HG03439 (cell line): Measurements from ENCODE around the gene RASAL1.

Experiments
- ATAC-seq: cut with Tn5 transposase; IDR thresholded peaks from one replicate; pipeline ENCODE4 v1.9.1; 2021; ENCODE audit warnings: mild to moderate bottlenecking, moderate library complexity; ENCODE audit not compliant: unreplicated experiment

RASAL1 gene

DNA sequence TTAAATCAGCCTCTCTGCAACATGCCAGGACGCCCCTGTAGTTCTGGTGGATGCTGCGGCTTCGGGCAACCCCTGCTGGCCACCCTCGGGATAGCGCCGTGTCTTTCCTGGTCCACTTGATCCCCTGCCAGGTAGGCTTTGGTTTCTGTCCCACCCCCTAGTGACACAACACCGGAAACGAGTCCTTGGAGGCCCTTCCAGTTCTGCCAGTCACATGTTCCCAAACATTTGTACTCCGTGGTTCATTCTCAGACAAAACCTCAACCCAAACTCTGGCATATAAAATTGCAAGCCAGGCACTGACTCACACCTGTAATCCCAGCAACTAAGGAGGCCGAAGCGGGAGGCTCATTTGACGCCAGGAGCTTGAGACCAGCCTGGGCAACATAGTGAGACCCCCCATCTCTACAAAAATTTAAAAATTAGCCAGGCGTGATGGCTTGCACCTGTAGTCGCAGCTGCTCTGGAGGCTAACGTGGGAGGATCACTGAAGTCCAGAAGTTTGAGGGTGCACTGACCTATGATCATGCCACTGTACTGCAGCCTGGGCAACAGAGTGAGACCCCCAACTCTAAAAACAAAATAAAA, 37.0 kb downstream of the RASAL1 start:
- peak; percentile 59 for ATAC-seq

DNA sequence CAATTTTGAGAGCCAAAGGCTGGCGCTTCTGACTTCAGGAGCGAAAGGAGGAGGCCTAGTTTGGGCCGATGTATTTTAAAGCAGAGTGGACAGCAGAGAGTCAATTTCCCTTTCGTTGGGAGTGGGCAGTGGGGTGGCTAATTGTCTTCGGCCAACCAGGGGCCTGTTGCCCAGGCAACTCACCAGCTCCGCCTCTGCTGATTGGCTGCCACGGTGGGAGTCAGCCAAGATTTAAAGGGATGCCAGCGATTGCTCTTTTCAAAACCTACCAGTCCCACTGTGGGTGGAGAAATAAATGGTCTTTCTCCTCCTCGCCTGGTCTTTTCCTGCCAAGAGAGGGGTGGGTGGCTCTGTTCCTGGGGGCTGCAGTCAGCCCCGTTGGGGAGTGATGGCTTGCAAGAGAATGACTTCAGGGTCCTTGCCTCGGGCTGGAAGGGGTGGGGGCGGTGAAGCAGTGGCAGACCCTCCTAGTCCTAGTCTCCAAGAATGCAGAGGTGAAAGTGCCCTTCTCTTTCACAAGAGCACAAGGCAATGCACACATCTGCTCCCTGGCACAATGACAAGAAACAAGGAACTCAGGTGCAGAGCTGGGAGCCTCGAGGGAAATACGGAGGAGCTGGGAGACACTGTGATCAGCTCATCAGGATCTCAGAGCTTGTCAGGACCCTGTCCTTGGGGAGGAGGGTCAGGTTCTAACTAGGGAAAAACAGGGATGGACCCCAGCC, 37.7 kb downstream of the RASAL1 start:
- peak; percentile 9 for ATAC-seq

DNA sequence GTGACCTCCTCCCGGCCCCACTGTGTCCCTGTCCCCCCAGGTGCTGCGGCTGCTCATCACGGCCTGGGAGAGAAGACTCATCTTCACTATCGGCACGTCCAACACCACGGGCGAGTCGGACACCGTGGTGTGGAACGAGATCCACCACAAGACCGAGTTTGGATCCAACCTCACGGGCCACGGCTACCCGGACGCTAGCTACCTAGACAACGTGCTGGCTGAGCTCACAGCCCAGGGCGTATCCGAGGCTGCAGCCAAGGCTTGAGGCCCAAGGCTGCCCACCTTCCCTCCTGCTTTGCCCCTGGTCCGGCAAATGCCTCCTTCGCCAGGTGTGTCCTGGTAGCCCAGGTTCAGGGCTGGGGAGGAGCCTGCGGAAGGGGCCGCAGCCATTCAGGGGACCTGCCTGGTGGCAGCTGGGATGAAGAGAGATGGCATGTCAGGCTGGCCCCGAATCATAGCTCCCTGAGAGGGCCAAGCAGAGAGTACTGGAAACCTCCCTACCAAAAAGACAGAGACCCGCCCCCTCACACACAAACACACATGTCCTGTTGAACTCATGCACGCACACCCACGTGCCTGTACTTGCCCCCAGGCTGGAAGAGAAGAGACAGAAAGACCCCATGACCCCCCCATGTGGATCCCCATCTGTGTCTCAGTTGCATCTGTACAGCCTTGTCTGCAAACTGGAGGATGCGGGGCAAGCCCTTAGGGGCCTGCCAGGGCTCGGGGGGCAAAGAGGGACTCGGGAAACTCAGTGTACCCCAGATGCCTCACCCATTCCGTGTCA, 38.7 kb downstream of the RASAL1 start:
- no peak for ATAC-seq

DNA sequence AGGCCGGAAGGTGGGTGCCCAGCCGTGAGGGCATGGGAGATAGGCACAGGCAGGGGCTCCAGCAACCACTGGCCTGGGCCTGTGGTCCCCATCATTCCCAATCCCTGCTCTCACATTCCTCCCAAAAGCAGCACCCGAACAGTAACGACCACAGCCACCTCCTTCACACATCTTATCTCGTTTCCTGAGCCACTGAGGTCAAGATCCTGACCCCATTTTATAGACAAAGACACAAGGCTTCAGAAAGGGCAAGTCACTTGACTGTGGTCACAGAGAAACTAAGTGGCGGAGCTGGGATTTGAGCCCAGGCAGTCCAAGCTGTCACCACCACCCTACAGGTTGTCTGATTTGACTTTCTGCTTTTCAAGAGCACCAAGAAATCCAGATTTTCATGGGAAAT, 40.2 kb downstream of the RASAL1 start:
- ATAC-seq: no peak

DNA sequence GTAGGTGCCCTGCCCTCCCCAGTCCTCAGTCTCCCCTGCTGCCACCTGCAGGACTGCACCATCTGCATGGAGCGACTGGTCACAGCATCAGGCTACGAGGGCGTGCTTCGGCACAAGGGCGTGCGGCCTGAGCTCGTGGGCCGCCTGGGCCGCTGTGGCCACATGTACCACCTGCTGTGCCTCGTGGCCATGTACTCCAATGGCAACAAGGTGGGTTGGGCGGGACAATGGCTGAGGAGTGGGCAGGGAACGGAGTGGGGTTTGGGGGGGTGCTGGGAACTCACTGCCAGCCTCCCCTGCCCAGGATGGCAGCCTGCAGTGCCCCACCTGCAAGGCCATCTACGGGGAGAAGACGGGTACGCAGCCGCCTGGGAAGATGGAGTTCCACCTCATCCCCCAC, 40.8 kb downstream of the RASAL1 start:
- no peak for ATAC-seq

DNA sequence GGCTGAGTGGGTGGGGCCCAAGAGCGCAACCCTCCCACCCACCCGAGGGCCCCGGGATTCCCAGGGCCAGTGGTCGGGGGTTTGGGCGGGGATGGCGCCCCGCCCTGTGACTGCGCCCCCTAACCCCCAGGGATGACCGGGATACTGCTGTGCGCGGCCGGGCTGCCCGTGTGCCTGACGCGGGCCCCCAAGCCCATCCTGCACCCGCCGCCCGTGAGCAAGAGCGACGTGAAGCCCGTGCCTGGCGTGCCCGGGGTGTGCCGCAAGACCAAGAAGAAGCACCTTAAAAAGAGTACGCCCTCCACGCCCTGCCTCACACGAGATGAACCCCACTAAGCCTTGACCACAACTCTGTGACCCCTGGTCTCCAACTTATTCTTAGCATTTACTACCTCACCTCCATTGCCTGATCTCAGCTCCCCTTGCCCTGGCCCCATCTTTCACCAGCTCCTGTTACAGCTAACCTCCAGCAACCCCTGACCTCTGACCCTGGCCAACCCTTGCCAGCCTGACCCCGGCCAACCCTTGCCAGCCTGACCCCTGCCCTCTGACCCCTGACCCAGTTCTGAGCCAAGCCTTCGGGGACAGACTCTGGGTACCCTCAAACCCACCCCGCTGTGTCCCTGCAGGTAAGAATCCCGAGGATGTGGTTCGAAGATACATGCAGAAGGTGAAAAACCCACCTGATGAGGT, 42.0 kb downstream of the RASAL1 start:
- ATAC-seq: no peak

DNA sequence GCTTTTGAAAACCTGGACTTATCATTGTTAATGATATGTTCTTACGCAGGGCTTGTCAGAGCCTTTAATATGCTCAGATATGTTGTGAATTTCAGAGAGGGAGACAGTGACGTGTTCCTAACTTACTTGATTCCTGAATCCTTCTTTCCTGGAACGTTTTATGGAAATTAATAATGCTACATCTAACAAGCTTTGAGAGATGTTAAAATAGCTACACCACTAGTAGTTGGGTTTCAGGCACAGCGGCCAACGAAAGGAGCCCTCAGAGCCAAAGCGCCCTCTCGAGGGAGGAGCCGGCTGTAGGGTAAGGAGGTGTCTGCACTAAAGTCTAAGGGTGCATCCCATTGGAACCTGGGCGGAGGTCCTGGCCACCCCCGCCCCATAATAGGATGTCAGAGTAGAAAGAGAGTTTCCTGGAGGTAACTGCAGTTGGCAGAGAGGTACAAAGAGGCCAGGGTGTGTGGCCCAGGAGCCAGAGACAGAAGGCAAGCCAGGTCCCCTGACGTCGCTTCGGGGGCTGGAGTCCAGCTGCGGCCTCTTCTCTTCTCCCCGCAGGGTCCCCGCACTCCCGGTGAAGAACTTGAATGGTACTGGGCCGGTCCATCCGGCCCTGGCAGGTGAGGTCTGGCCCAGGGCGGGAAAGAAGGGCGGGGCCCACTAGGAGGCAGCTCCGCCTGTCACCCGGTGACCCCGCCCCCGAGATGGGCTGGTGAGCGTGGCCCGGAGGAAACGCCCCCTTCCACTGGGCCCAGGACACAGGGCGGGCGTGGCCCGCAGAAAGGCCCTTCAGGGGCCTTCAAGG, 42.8 kb downstream of the RASAL1 start:
- ATAC-seq: no peak

DNA sequence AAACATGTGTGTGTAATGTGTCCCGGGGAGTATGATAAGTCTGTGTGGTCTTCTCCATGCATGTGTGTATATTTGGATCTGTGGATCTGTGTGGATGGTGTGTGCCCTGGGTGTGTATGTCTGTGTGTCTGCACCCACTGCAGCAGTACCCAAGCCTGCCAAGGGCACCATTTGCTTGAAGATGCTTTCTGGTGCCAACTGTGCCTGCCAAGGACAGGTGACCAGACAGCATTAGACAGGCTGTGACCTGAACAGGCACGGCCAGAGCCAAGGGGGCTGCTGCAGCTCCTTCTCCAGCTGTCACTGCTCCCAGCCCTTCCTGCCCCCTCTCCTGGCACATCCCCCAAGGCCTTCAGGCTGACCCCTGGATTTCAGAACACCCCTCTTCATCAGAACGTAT, 44.1 kb downstream of the RASAL1 start:
- no peak for ATAC-seq

DNA sequence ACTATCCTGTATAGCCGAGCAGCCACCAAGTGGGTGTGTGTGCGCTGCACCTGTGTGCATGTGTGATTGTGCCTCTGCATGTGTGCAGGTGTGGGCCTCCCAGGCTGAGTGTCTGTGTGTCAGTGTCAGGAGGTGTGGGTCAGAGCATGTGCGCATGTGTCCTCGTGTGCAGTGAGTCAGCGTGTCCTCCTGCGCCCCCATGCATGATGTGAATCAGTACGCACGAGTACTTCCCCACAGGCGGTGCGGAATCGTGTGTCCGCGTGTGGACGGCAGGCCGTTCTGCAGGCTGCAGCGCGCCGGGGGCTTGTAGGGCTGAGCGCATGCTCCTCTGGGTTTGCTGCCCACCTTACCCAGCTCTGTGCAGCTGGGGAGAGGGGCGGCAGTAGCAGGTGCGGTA, 44.8 kb downstream of the RASAL1 start:
- ATAC-seq: no peak

DNA sequence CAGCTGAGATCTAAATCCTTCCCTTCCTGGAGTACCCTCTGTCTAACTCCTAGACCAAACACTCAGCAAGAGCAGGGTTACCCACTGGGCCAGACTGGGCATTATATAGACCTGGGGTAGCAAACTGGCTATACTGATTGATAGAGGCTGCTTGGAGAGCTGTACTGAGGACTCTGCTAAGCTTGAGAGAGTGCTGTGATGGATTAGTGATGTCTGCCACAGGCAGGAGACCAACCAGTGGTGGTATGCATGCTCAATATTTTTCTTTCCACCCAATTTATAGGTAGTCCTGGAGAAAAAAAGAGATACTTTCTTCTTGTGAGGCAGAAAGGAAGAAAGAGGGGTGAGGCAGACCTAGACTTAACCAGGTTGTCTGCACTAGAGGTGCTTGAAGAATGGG, 45.7 kb downstream of the RASAL1 start:
- no peak for ATAC-seq

DNA sequence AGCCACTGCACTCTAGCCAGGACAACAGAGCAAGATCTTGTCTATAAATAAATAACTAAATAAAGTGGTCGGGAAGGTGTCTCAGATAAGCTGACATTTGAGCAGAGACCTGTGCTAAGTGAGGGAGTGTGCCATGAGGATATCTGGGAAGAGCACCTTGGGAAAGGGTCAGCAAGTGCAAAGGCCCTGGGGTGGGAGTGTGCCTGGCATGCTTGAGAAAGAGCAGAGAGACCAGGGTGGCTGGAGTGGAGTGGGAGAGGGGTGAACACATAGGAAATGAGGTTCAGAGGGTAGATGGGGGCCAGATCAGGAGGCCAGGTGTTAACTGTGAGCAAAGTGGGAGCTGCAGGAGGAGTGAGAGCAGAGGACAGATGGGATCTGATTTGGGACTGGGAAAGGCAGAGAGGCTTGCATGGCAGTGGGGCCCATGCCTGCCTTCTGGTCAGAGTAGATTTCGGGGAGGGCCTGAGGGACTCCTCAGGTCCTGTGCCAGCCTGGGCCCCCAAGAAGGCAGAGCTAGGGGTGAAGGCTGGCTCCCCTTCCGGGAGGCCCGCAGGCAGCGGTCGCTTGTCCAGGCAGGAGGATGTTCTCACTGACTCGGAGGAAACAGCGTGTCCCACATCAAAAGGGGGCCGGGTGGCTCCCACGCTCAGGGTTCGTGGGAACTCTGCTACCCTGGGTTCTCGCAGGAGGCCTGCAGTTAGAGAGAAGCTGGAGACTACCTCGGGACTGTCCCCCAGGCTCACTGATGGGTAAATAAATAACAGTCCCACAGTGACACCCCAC, 46.4 kb downstream of the RASAL1 start:
- no peak for ATAC-seq

DNA sequence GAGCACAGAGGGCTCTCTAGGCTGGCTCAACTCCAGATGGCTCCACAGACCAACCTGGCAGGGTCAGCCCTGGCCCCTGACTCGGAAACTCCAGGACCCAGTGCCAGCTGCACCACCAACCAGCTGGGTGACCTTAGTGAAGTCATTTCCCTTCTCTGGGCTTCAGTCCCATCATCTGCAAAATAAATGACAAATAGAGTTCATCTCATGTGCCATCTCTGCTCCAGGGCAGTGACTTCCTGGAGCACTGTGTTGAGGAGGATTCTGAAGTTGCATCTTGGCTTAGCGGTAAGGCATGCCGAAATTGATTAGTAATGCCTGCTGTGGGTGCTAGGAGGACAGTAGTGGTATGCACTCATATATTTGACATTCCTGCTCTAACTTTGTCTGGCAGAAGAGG, 47.5 kb downstream of the RASAL1 start:
- no peak for ATAC-seq

DNA sequence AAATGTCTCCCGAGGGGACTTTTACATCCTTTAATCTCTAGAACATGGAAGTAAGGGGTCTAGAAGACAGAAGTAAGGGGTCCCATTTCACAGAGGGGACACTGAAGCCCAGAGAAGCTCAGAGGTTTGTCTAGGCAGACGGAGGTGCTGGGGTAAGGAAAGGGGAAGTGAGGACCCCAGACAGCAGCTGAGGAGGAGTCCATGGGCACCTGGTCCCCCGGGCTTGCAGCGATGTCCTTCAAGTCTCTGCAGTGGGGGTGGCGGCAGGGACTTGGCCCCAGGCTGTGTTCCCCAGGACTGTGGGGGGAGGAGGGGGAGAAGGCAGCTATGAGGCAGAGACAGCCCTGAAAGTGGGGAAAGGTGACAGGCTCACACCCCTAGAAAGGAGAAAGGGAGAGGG, 48.4 kb downstream of the RASAL1 start:
- no peak for ATAC-seq

DNA sequence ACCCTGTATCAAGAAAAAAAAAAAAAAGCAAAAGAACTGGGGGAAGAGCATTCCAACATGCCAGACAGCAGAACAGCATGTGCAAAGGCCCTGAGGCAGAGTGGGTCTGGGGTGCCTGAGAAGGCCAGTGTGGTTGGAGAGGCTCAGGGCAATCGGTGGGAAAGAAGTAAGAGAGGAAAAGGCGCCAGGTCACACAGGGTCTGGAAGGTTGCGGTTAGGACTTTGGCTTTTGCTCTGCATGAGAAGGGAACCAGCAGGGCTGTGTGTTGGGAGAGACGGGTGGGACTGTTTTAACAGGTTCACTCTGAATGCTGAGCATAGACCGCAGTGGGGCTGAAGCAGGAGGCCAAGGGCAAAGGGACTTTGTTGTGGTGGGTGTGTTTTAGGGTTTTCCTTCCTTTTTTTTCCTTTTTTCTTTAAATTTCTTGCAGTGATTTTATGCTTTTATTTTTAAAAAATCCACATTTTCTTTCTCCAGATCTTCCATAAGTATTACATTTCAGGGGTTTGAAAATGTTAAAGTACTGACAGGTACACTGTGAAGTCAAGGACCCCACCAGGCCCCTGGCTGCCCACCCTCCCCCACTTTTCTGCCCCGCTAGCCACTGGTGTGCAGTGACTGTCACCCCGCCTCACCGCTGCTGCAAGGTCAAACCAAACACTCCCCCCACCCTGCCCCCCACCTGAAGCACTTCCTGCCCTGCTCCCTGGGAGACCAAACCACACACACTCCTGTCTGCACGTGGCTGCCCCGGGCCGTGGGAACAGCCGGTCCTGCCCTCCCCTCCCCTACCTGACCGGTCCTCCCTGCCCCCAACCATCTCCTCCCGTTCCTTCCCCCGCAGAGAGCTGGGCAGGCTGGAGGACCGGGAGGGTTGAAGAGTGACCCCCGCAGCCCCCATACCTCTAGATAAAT, 49.1 kb downstream of the RASAL1 start:
- no peak for ATAC-seq

DNA sequence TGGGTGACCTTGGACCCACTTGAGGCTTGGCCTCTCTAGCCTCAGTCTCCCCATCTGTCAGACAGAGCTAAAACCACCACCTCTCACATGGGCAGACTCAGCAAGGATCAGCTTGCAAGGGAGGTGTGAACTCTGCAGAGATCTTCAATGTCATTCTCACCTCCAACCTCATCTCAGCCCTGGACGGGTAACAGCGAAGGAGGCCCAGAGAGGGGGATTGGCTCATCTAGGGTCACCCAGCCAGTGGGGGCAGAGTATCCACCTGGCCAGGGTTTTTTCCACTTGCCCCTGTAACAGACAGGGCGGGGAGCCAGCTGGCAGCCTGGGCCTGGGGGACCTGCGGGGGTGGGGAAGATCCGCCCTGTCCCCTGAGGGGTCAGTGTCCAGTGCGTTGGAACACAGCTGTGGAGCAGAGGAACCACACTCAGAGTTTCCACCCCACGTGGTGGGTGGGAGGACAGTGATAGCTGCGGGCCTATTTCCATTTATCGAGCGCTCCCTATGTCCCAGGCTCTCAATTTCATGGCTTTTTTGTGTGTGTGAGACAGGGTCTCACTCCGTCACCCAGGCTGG, 51.6 kb downstream of the RASAL1 start:
- no peak for ATAC-seq

DNA sequence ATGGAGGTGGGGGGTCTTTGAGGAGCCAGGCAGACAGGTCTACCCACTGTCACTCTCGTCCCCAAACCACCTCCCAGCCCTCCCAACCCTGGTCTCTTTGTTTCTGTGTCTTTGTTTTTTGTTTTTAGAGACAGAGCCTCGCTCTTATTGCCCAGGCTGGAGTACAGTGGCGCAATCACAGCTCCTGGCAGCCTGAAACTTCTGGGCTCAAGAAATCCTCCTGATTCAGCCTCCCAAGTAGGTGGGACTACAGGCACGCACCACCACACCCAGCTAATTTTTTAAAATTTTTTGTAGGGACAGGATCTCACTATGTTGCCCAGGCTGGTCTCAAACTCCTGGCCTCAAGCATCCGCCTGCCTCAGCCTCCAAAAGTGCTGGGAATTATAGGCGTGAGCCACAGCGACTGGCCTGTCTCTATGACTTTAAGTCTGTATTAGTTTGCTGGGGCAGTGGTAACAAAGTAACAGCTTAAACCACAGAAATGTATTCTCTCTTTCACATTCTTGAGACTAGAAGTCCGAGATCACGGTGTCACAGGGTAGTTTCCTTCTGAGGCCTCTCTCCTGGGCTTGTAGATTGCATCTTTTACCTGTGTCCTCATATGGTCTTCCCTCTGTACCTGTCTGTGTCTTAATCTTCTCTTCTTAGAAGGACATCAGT, 52.9 kb downstream of the RASAL1 start:
- ATAC-seq: peak; percentile 56

DNA sequence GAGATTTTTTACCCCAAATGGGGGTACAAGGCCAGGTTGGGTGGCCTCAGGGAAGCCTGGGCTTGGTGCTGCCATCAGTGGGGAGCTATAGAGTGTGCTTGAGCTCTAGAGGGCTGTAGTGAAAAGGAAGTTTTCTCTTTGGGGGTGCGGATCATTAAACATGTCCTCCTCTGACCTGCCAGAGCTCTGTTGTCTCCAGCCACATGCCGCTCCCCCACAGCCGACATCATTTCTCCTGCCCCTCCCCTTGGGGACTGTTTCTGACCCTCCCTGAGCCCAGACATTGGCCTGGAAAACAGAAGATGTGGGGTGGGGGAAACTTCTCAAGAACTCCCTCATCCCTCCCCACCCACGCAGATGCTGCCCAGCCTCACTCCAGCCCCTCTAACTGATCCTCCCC, 53.7 kb downstream of the RASAL1 start:
- ATAC-seq: no peak

DNA sequence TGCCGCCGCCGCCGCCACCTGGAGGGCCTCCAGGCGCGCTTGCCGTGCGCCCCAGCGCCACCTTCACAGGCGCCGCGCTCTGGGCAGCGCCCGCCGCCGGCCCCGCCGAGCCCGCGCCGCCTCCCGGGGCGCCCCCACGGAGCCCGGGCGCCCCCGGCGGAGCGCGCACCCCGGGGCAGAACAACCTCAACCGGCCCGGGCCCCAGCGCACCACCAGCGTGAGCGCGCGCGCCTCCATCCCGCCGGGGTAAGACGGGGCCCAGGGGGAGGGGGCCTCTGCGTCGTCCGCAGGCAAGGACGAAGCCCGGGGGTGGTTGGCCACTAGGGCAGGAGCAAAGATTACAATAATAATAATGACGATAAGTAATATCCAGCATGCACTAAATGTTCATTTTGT, 57.7 kb downstream of the RASAL1 start:
- no peak for ATAC-seq
